ENCODE measurements around the gene CAB39L. TPM values are rescaled to one million over a fixed set of nuclear protein-coding genes. Genes with fewer than 3 reads are reported as not detected.

Gene CAB39L
- total and polyA plus RNA-seq, 9 of the 15 experiments (the other 6 are each of a cell fraction or from before 2014, with no cell fraction given) = 1.1 to 4.2 (median 2.6) TPM

- TF ChIP-seq REST (IDR thresholded peaks at IDR 0.05; ENCODE audit: borderline replicate concordance) = peak; percentile 27; the same call in 1 of the 2 replicates
- TF ChIP-seq REST (CRISPR knock-in tag; IDR thresholded peaks at IDR 0.05; ENCODE audit: low read depth) = no peak
- no peak for TF ChIP-seq LEF1 (IDR thresholded peaks at IDR 0.05)
- TF ChIP-seq CTBP1 (IDR thresholded peaks at IDR 0.05; ENCODE audit: borderline replicate concordance) = no peak
- no peak for TF ChIP-seq XRCC4 (IDR thresholded peaks at IDR 0.05; ENCODE audit: extremely low read depth, insufficient read depth, insufficient read length)
- TF ChIP-seq ZNF408 (CRISPR knock-in tag; IDR thresholded peaks at IDR 0.05; ENCODE audit: low read depth) = no peak
- no peak for TF ChIP-seq ZBTB8A (IDR thresholded peaks at IDR 0.05; ENCODE audit: partially characterized antibody)
- no peak for TF ChIP-seq CCNT2 (IDR thresholded peaks at IDR 0.05; ENCODE audit: borderline replicate concordance, extremely low read depth, insufficient read length, low read depth, low read length)
- TF ChIP-seq HNRNPL (IDR thresholded peaks at IDR 0.05; ENCODE audit: low read depth, low read length) = no peak
- no peak for TF ChIP-seq TFAM (CRISPR knock-in tag; conservative IDR thresholded peaks at IDR 0.05)
- no peak for TF ChIP-seq ELF1 (tag; IDR thresholded peaks at IDR 0.05)
- peak in 1 of 2 experiments; percentile 58; a peak in 2 of 4 replicates for TF ChIP-seq RAD21 (CRISPR knock-in tag; conservative IDR thresholded peaks at IDR 0.05 in 1 of 2, IDR thresholded peaks at IDR 0.05 in 1 of 2)
- TF ChIP-seq BRF2 (IDR thresholded peaks at IDR 0.05; ENCODE audit: borderline replicate concordance, insufficient read depth, insufficient read length) = no peak
- TF ChIP-seq ZNF174 (CRISPR knock-in tag; IDR thresholded peaks at IDR 0.05) = no peak
Measured at GRCh38 chr13:49421391-49421790, 22.5 kb downstream of the CAB39L start (continued).

Measured in K562 (cell line).